HCT116 (cell line): ENCODE results near the gene TMEM52. TPM values are rescaled to one million over a fixed set of nuclear protein-coding genes. Genes with fewer than 3 reads are reported as not detected.

Experiments
- ATAC-seq: fragments of 200-7000 bp; cut with Tn5 transposase; 2 replicates; pipeline ENCODE4 v1.9.1; 2020; ENCODE audit warnings: mild to moderate bottlenecking, moderate library complexity
- BruUV-seq: library from RNA; stranded (reverse); fragments of 400-500 nt; replicated peaks from 2 replicates; lab custom pipeline; 2021; lab: Mats Ljungman, UMichigan
- CTCF ChIA-PET: fragments of 300-600 bp; sonication (Branson Sonifier 250); formaldehyde crosslinking; loops from one replicate; lab custom pipeline; 2021; ENCODE audit warnings: antibody characterized with exemption; lab: Charles Lee
- POLR2A ChIA-PET: fragments of 300-600, 350-600 bp; sonication (Branson Sonifier 250); formaldehyde crosslinking; loops from one replicate; lab custom pipeline; 2021; ENCODE audit warnings: antibody characterized with exemption; lab: Charles Lee
- RAD21 ChIA-PET, 2 experiments: fragments of 300-600 bp; sonication (Branson Sonifier 250); formaldehyde crosslinking; loops; one replicate each; lab custom pipeline; 2023; ENCODE audit warnings: low total read pairs in 2 of 2; ENCODE audit not compliant: uncharacterized antibody in 2 of 2, unreplicated experiment in 2 of 2, low non-redundant PET in 1 of 2; lab: Charles Lee
- DNase-seq: peaks from one replicate; pipeline ENCODE4 v3.0.0-alpha.2; 2010; ENCODE audit warnings: low read depth, low spot score
- H2AFZ ChIP-seq: fragments of 200-600 bp; shearing (Covaris generic), sonication (generic); 2 replicates; pipeline ENCODE4 v1.6.1; 2017; ENCODE audit warnings: low read depth, mixed run types, mixed read lengths, antibody characterized with exemption, low read length; ENCODE audit not compliant: poor library complexity, severe bottlenecking
- H3K27ac ChIP-seq: 2 replicates; pipeline ENCODE4 v1.5.1; 2012; ENCODE audit warnings: low read depth, low read length
- H3K27me3 ChIP-seq: fragments of 200-600 bp; sonication (generic); 2 replicates; pipeline ENCODE4 v1.6.1; 2016; ENCODE audit warnings: mixed run types, low read length, mixed read lengths; ENCODE audit not compliant: insufficient read depth
- H3K36me3 ChIP-seq, 2 experiments: fragments of 200-500 bp in 1 of 2; fragments of 200-600 bp in 1 of 2; sonication (Bioruptor generic) in 1 of 2; sonication (generic) in 1 of 2; 2 replicates each; pipeline versions ENCODE4 v1.5.1 to v1.6.1; 2014 to 2016; ENCODE audit warnings: low read length in 2 of 2, inconsistent platforms in 1 of 2, mixed read lengths in 1 of 2, mixed run types in 1 of 2; ENCODE audit not compliant: insufficient read depth in 2 of 2, control insufficient read depth in 1 of 2
- H3K4me1 ChIP-seq, 2 experiments: fragments of 200-600 bp in 1 of 2; sonication (generic) in 1 of 2; 2 replicates each; pipeline versions ENCODE4 v1.5.1 to v1.6.1; 2012 to 2017; ENCODE audit warnings: low read length in 2 of 2, inconsistent platforms in 1 of 2, mild to moderate bottlenecking in 1 of 2, mixed read lengths in 1 of 2, mixed run types in 1 of 2, moderate library complexity in 1 of 2; ENCODE audit not compliant: insufficient read depth in 2 of 2, control insufficient read depth in 1 of 2
- H3K4me2 ChIP-seq: fragments of 200-600 bp; sonication (generic); 2 replicates; pipeline ENCODE4 v1.6.1; 2017; ENCODE audit warnings: mixed run types, low read length, mixed read lengths
- H3K4me3 ChIP-seq, 2 experiments: fragments of 200-600 bp in 1 of 2; sonication (generic) in 1 of 2; replicated peaks in 1 of 2; 2 replicates each; pipeline ENCODE4 v1.5.1; 2011 to 2016; ENCODE audit warnings: low read length in 2 of 2, control low read depth in 1 of 2, low read depth in 1 of 2, mild to moderate bottlenecking in 1 of 2, mixed read lengths in 1 of 2, mixed run types in 1 of 2
- H3K79me2 ChIP-seq: fragments of 200-600 bp; sonication (generic); 2 replicates; pipeline ENCODE4 v1.6.1; 2017; ENCODE audit warnings: mild to moderate bottlenecking, mixed run types, low read length, moderate library complexity, mixed read lengths; ENCODE audit not compliant: insufficient read depth
- H3K9ac ChIP-seq: fragments of 200-600 bp; sonication (generic); 2 replicates; pipeline ENCODE4 v1.6.1; 2016; ENCODE audit warnings: low read length, mixed read lengths
- H3K9me2 ChIP-seq: fragments of 200-600 bp; sonication (generic), shearing (Covaris generic); 2 replicates; pipeline ENCODE4 v1.6.1; 2017; ENCODE audit warnings: mixed run types, mild to moderate bottlenecking, moderate library complexity; ENCODE audit not compliant: insufficient read depth
- H3K9me3 ChIP-seq, 2 experiments: fragments of 200-500 bp in 1 of 2; fragments of 200-600 bp in 1 of 2; sonication (Bioruptor generic) in 1 of 2; sonication (generic) in 1 of 2; 2 replicates each; pipeline ENCODE4 v1.6.1; 2014 to 2017; ENCODE audit warnings: low read length in 2 of 2, mixed read lengths in 2 of 2, inconsistent platforms in 1 of 2, low read depth in 1 of 2, mild to moderate bottlenecking in 1 of 2, mixed run types in 1 of 2, moderate library complexity in 1 of 2; ENCODE audit not compliant: control insufficient read depth in 1 of 2, insufficient read depth in 1 of 2
- H4K20me1 ChIP-seq: fragments of 200-600 bp; sonication (generic), shearing (Covaris generic); 2 replicates; pipeline ENCODE4 v1.6.1; 2017; ENCODE audit warnings: mixed run types, mild to moderate bottlenecking, moderate library complexity; ENCODE audit not compliant: insufficient read depth
- CBX3 ChIP-seq: IDR thresholded peaks from 2 replicates; pipeline ENCODE4 v1.6.1; 2012; ENCODE audit warnings: low read depth
- CEBPB ChIP-seq: IDR thresholded peaks from 2 replicates; pipeline ENCODE4 v1.6.1; 2012; ENCODE audit warnings: low read depth
- EGR1 ChIP-seq: IDR thresholded peaks from 2 replicates; pipeline ENCODE4 v1.6.1; 2012; ENCODE audit warnings: low read depth
- FOSL1 ChIP-seq: IDR thresholded peaks from 2 replicates; pipeline ENCODE4 v1.6.1; 2012; ENCODE audit warnings: low read depth
- POLR2A ChIP-seq: IDR thresholded peaks from 2 replicates; pipeline ENCODE4 v1.7.0; 2011; ENCODE audit warnings: borderline replicate concordance; ENCODE audit not compliant: insufficient read depth, insufficient read length; ENCODE audit errors: extremely low read depth
- SP1 ChIP-seq: IDR thresholded peaks from 2 replicates; pipeline ENCODE4 v1.6.1; 2012; ENCODE audit warnings: low read depth
- TCF7L2 ChIP-seq: IDR thresholded peaks from 2 replicates; pipeline ENCODE4 v1.7.0; 2011; ENCODE audit warnings: borderline replicate concordance, inconsistent platforms; ENCODE audit not compliant: insufficient read depth, insufficient read length; ENCODE audit errors: extremely low read depth
- YY1 ChIP-seq: IDR thresholded peaks from 2 replicates; pipeline ENCODE4 v1.6.1; 2011; ENCODE audit warnings: low read length, low read depth, moderate library complexity, mild to moderate bottlenecking; ENCODE audit not compliant: insufficient replicate concordance; ENCODE audit errors: extremely low read depth
- ZNF274 ChIP-seq: fragments of 200-500 bp; sonication (Bioruptor generic); IDR thresholded peaks from 2 replicates; pipeline ENCODE4 v1.6.1; 2014; ENCODE audit warnings: mild to moderate bottlenecking, low read depth, low read length, inconsistent platforms
- intact Hi-C: fragments of 100-400 bp; cut with micrococcal nuclease; formaldehyde crosslinking; loops from 2 replicates; pipeline ENCODE4 v1.10.0; 2022
- total RNA-seq: library from RNA; stranded (reverse); gene quantifications from one replicate; pipeline ENCODE4 v1.2.1, GENCODE V29; 2021; ENCODE audit not compliant: unreplicated experiment
- TF ChIP-seq, protein P1 (sequence below): IDR thresholded peaks from 2 replicates; pipeline ENCODE4 v1.6.1; 2012; ENCODE audit warnings: low read depth

The TMEM52 gene
- total RNA-seq, 1 experiment from 2014 or later = 27.5 TPM

DNA sequence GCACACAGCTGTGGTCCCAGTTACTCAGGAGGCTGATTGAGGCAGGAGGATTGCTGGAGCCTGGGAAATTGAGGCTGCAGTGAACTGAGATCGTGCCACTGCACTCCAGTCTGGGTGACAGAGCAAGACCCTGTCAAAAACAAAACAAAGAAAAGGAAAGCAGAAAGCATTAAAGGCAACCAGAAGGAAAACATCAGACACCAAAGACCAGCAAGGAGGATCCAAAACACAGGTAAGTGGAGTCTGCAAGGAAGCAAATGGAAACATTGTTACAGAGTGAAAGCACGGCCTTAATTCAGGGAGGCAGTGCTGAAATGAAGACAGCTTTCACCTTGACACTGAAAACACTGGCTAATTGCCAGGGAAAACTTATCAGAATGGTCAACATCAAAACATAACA, 43.7 kb upstream of the TMEM52 start (continued):
- TF ChIP-seq EGR1 (no peak), SP1 (no peak), TCF7L2 (no peak)
- TF ChIP-seq, all 23 proteins: peak for 0

DNA sequence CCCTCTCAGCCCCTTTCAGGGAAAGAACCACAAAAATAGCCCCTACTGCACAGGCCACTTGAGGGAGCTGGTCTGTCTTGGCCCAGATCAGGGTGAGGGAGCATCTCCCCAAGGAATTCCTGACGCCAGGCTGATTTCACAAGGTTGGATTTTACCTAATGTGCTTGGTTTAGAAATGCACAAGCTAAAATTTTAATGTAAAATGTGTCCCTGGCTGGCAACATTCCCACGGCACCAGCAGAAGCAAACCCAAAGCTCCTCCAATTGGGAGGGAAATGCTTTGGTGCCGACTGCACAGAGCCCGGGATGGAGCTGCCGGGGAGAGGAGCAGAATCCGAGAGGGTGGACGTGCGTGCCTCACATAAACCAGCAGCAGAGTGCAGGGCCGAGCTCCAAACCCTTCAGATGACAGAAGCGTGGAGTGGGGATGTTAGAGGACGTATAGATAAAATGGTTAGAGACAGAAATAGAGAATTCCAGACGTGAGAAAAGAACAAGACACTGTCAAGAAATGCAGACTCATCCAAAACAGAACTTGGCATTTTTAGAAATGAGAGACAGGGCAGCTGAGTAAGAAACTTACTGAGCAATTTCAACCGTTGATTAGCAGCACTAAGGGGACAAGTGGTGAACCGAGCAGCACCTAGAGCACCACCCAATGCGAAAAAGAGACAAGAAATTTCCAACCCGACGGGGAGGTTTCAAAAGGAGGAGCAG, 41.6 kb upstream of the TMEM52 start:
- Histone ChIP-seq H3K27ac (peak overlapping the region; percentile 21; the same call in 1 of the 2 replicates), H3K9ac (peak overlapping the region; percentile 29; the same call in 1 of the 2 replicates), H3K4me3 (peak overlapping the region in 1 of 2 experiments; percentile 54; a peak in 2 of 4 replicates), H2AFZ (peak overlapping the region; percentile 84), H3K9me2 (no peaks in the 10 kb centered on the region), H3K36me3 (no peaks in the 10 kb centered on the region), H4K20me1 (no peaks in the 10 kb centered on the region)
- intact Hi-C loops = loop anchor here (1.0 kb wide), 2 partner anchors 86 to 214 kb away; no protein-coding TSS in a partner anchor
- no peak for ATAC-seq
- POLR2A ChIA-PET = interaction anchor here (1.0 kb wide), 1 partner anchor 86 kb away, joined by 4 read pairs; no protein-coding TSS in a partner anchor
- no TSS peak for BruUV-seq
- TF ChIP-seq, protein P1, sequence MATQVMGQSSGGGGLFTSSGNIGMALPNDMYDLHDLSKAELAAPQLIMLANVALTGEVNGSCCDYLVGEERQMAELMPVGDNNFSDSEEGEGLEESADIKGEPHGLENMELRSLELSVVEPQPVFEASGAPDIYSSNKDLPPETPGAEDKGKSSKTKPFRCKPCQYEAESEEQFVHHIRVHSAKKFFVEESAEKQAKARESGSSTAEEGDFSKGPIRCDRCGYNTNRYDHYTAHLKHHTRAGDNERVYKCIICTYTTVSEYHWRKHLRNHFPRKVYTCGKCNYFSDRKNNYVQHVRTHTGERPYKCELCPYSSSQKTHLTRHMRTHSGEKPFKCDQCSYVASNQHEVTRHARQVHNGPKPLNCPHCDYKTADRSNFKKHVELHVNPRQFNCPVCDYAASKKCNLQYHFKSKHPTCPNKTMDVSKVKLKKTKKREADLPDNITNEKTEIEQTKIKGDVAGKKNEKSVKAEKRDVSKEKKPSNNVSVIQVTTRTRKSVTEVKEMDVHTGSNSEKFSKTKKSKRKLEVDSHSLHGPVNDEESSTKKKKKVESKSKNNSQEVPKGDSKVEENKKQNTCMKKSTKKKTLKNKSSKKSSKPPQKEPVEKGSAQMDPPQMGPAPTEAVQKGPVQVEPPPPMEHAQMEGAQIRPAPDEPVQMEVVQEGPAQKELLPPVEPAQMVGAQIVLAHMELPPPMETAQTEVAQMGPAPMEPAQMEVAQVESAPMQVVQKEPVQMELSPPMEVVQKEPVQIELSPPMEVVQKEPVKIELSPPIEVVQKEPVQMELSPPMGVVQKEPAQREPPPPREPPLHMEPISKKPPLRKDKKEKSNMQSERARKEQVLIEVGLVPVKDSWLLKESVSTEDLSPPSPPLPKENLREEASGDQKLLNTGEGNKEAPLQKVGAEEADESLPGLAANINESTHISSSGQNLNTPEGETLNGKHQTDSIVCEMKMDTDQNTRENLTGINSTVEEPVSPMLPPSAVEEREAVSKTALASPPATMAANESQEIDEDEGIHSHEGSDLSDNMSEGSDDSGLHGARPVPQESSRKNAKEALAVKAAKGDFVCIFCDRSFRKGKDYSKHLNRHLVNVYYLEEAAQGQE = no peak
- no peak for TF ChIP-seq POLR2A
- no peak for TF ChIP-seq SP1
- no peak for TF ChIP-seq FOSL1
- TF ChIP-seq YY1 = no peak
- no peak for TF ChIP-seq CBX3
- TF ChIP-seq CEBPB = no peak
- no peak for TF ChIP-seq ZNF274
- TF ChIP-seq, all 23 proteins: peak for 0
- Histone ChIP-seq H3K27me3 (no peaks in the 10 kb centered on the region), H3K9me3 (no peaks in the 10 kb centered on the region), H3K4me2 (peak overlapping the region; percentile 91), H3K79me2 (no peaks in the 10 kb centered on the region), H3K4me1 (peaks cover 5 to 22% of the 10 kb centered on the region in 2 experiments; a peak in 3 of 4 replicates)
- RAD21 ChIA-PET = interaction anchor here (1.0 to 1.6 kb wide), 3 partner anchors 84 to 86 kb away, joined by 3 to 11 read pairs (median 8); no protein-coding TSS in a partner anchor
- CTCF ChIA-PET = interaction anchor here (0.9 to 6.7 kb wide), 7 partner anchors 8 to 179 kb away, joined by 3 to 70 read pairs (median 4); no protein-coding TSS in a partner anchor
- no peak for DNase-seq
